GM12878 (cell line): ENCODE measurements around the gene CARD10.

ENCODE experiments used
- PAX5 ChIP-seq: IDR thresholded peaks from 2 replicates; pipeline ENCODE4 v1.6.1; 2011; ENCODE audit warnings: low read depth, low read length, borderline replicate concordance
- POLR2AphosphoS5 ChIP-seq: IDR thresholded peaks from 2 replicates; pipeline ENCODE4 v1.6.1; 2011; ENCODE audit warnings: mild to moderate bottlenecking, low read length, inconsistent platforms

GRCh38 chr22:37521236-37521739 lies 2.1 kb upstream of the CARD10 start:
- TF ChIP-seq PAX5 (no peak), POLR2AphosphoS5 (no peak)
